Cardiac muscle cell (in vitro differentiated cells and primary cell): Measurements from ENCODE around the gene MAT2B. TPM values are rescaled to one million over a fixed set of nuclear protein-coding genes. Genes with fewer than 3 reads are reported as not detected.

Source experiments
- DNase-seq, 2 donors: peaks; one replicate each; pipeline versions ENCODE4 v3.0.0 to v3.0.0-alpha.2; 2010 to 2017; ENCODE audit warnings: low read depth in 1 of 2, low spot score in 1 of 2
- H3K27ac ChIP-seq: fragments of 200-600 bp; sonication (generic); 2 replicates; pipeline ENCODE4 v1.5.1; 2016
- H3K27me3 ChIP-seq: fragments of 200-600 bp; sonication (generic); 2 replicates; pipeline ENCODE4 v1.6.0; 2016; ENCODE audit warnings: control low read depth
- H3K36me3 ChIP-seq: fragments of 200-600 bp; sonication (generic); 2 replicates; pipeline ENCODE4 v1.5.1; 2016; ENCODE audit warnings: control low read depth
- H3K4me1 ChIP-seq: fragments of 200-600 bp; sonication (generic); 2 replicates; pipeline ENCODE4 v1.8.1; 2017; ENCODE audit warnings: low read depth, mild to moderate bottlenecking, mixed run types
- H3K4me3 ChIP-seq: fragments of 200-600 bp; sonication (generic); 2 replicates; pipeline ENCODE4 v1.5.1; 2016; ENCODE audit warnings: mild to moderate bottlenecking
- H3K9me3 ChIP-seq: fragments of 200-600 bp; sonication (generic); 2 replicates; pipeline ENCODE4 v1.5.1; 2017; ENCODE audit warnings: low read depth, mild to moderate bottlenecking, control low read depth
- polyA plus RNA-seq: library from polyadenylated mRNA; unstranded; fragments of >200 nt; fragmentation: Nextera tagmentation; extraction: Ambion mirVana; gene quantifications from 2 replicates; pipeline ENCODE4 v1.2.1, GENCODE V29; 2016
- total RNA-seq: library from RNA; depleted of rRNA; stranded (reverse); fragments of >200 nt; gene quantifications from 2 replicates; pipeline ENCODE4 v1.2.3, GENCODE V29; 2016
- TF ChIP-seq, protein P1 (sequence below): IDR thresholded peaks from 2 replicates; pipeline ENCODE4 v1.5.1; 2012; ENCODE audit warnings: low read depth, mild to moderate bottlenecking, low read length

Gene MAT2B
- total and polyA plus RNA-seq, 2 experiments from 2014 or later = 30.2 to 38.3 TPM

- peak in 1 of 2 donors; percentile 31 for DNase-seq
- TF ChIP-seq, protein P1, sequence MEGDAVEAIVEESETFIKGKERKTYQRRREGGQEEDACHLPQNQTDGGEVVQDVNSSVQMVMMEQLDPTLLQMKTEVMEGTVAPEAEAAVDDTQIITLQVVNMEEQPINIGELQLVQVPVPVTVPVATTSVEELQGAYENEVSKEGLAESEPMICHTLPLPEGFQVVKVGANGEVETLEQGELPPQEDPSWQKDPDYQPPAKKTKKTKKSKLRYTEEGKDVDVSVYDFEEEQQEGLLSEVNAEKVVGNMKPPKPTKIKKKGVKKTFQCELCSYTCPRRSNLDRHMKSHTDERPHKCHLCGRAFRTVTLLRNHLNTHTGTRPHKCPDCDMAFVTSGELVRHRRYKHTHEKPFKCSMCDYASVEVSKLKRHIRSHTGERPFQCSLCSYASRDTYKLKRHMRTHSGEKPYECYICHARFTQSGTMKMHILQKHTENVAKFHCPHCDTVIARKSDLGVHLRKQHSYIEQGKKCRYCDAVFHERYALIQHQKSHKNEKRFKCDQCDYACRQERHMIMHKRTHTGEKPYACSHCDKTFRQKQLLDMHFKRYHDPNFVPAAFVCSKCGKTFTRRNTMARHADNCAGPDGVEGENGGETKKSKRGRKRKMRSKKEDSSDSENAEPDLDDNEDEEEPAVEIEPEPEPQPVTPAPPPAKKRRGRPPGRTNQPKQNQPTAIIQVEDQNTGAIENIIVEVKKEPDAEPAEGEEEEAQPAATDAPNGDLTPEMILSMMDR = no peak
- Histone ChIP-seq H3K27ac (no peak overlapping the region), H3K9me3 (no peaks in the 10 kb centered on the region), H3K4me1 (no peaks in the 10 kb centered on the region), H3K4me3 (no peak overlapping the region), H3K27me3 (no peaks in the 10 kb centered on the region), H3K36me3 (no peaks in the 10 kb centered on the region)
Observed at GRCh38 chr5:163496286-163496685, 9.1 kb upstream of the MAT2B start.

GRCh38 chr5:163497315-163497714, 8.1 kb upstream of the MAT2B start:
- Histone ChIP-seq H3K4me1 (peaks cover 1% of the 10 kb centered on the region), H3K4me3 (no peak overlapping the region), H3K36me3 (no peaks in the 10 kb centered on the region), H3K27me3 (no peaks in the 10 kb centered on the region), H3K27ac (no peak overlapping the region), H3K9me3 (no peaks in the 10 kb centered on the region)
- DNase-seq = no peak
- TF ChIP-seq, protein P1 = no peak

DNA sequence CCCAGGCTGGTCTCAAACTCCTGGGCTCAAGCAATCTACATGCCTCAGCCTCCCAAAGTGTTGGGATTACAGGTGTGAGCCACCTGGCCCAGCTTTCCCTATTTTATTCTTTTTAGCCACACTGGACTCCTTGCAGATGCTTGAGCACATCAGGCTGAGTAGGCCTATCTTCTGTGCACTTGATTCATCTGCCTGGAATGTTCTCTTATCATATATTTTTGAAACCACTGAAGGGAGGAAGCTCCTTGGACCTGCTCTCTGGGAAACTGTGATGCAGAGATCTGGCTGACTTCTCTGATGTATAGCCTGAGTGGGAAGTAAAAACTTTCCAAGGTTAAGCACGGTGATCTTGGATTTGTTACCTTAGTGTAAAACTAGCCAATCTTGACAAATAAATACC, 6.5 kb upstream of the MAT2B start:
- Histone ChIP-seq H3K4me3 (no peak overlapping the region), H3K4me1 (peaks cover 7% of the 10 kb centered on the region), H3K36me3 (no peaks in the 10 kb centered on the region), H3K9me3 (no peaks in the 10 kb centered on the region), H3K27me3 (no peaks in the 10 kb centered on the region), H3K27ac (no peak overlapping the region)
- DNase-seq = peak in 1 of 2 donors; percentile 86
- TF ChIP-seq, protein P1 = no peak

DNA sequence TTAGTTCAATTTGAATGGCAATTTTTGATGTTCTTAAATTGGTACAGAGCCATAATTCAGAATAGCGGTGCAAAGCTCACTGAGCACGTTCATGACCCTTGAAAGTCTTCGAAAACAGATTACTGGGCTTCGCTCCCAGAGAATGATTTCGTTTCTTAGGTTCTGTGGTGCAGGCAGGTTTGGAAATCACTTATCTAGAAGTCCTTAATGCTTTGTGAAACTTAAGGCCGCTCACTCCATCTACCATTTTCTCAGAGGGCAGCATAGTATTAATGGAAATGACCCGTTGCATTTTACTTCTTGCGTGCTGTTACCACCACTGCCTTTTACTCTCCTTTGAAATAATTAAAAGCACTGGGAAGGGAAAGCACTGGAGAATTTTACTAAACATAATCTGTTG, 2.9 kb upstream of the MAT2B start:
- peak overlapping the region; percentile 94 for H3K27ac ChIP-seq
- DNase-seq = peak in 1 of 2 donors; percentile 45
- H3K4me1 ChIP-seq = peaks cover 7% of the 10 kb centered on the region
- H3K4me3 ChIP-seq = peak overlapping the region; percentile 85
- no peaks in the 10 kb centered on the region for H3K36me3 ChIP-seq
- no peaks in the 10 kb centered on the region for H3K9me3 ChIP-seq
- TF ChIP-seq, protein P1 = no peak
- H3K27me3 ChIP-seq = no peaks in the 10 kb centered on the region

DNA sequence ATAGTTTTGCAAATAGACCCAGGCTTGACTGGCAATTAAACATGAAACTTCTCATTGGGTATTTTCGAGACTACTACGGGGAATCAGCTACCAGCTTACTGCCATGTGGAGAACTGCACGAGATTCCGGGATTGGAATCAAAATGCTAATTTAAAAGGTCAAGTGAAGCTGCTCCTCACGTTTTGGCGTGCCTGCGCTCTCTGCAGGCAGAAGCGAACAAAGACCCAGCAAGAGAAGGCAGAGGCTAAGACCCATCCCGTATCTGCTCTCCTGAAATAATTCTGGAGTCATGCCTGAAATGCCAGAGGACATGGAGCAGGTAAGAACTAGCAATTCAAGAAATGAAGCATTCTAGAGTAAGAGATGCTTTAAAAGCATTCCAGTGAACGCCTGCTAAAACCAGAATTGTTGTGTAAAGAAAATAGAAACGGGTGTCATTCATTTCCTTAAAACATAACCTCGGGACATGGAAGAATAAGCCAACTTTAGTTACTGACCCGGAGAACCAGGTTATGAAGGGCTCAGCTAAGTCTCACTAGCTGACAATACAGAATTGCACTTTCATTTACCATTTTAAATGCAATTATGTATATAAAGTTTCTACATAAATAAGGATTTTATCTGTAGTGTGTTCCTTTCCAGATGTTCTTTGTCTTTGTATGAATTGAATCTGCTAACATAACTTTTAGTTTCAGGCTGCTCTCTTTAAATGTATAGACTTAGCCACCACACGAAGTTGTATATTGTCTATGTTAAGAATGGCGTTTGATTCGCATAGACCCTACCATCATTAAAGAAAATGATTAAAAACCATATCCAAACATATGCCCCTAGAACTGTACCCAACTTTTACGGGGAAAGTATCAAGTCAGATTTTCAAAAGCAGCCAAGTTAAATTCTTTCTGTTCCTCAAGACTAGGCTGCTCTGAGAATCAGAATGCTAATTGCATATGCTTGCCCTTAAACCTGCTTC, 2.0 kb upstream of the MAT2B start:
- H3K4me3 ChIP-seq = peak overlapping the region; percentile 85
- peak; percentile 79 to 86 for DNase-seq
- H3K27me3 ChIP-seq = no peaks in the 10 kb centered on the region
- peak overlapping the region; percentile 94 for H3K27ac ChIP-seq
- H3K36me3 ChIP-seq = no peaks in the 10 kb centered on the region
- H3K4me1 ChIP-seq = peaks cover 7% of the 10 kb centered on the region
- no peaks in the 10 kb centered on the region for H3K9me3 ChIP-seq
- TF ChIP-seq, protein P1 = peak; percentile 49
